Measurements from ENCODE around the gene CACNA1S. TPM values are rescaled to one million over a fixed set of nuclear protein-coding genes. Genes with fewer than 3 reads are reported as not detected.
A peak's percentile ranks its signal among the peaks of the same experiment; 100 is the strongest.

The CACNA1S gene
- total RNA-seq, 1 experiment from 2014 or later: not detected

DNA sequence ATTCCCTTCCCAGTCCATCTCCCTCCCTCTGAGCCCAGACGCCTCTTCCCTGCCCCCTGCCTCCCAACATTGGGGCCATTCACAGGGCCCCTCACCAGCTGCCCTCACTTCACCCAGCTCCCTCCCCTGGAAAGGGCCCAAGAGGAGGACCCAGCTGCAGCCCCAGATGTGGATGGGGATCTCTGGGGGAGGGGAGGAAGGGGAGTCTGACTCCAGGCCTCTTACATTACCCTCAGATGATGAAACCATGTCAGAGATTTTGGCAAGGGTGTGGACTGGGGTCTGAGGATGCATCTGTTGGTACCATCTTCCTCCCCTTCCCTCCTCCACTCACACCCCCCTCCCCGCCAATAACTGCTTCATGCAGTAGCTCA is 87.6 kb downstream of the CACNA1S start:
- Histone ChIP-seq H3K9me3 (ENCODE audit: low read depth, low read length, poor library complexity, severe bottlenecking) (no peaks in the 10 kb centered on the region), H3K36me3 (ENCODE audit: insufficient read depth, low read length, poor library complexity, severe bottlenecking) (no peaks in the 10 kb centered on the region), H3K27ac (ENCODE audit: low read depth, low read length, poor library complexity, severe bottlenecking) (no peak overlapping the region), H3K4me1 (ENCODE audit: insufficient read depth, low read length, poor library complexity, severe bottlenecking) (peaks cover 12% of the 10 kb centered on the region), H3K27me3 (replicated peaks; ENCODE audit: insufficient read depth, low read depth, low read length, poor library complexity) (peaks cover 10% of the 10 kb centered on the region), H3K4me3 (ENCODE audit: low read depth, low read length, poor library complexity, severe bottlenecking) (no peak overlapping the region)
- no peak for DNase-seq (ENCODE audit: low spot score)
- ChIA-PET POLR2A (ENCODE audit: low non-redundant PET) (no interaction called here), CTCF (no interaction called here)
- intact Hi-C loops (cut with micrococcal nuclease; ENCODE audit: unreplicated experiment): no loop called here
- TF ChIP-seq EZH2 (IDR thresholded peaks at IDR 0.05; ENCODE audit: borderline replicate concordance, low read depth, low read length, poor library complexity, severe bottlenecking): no peak
- TF ChIP-seq, protein P1, sequence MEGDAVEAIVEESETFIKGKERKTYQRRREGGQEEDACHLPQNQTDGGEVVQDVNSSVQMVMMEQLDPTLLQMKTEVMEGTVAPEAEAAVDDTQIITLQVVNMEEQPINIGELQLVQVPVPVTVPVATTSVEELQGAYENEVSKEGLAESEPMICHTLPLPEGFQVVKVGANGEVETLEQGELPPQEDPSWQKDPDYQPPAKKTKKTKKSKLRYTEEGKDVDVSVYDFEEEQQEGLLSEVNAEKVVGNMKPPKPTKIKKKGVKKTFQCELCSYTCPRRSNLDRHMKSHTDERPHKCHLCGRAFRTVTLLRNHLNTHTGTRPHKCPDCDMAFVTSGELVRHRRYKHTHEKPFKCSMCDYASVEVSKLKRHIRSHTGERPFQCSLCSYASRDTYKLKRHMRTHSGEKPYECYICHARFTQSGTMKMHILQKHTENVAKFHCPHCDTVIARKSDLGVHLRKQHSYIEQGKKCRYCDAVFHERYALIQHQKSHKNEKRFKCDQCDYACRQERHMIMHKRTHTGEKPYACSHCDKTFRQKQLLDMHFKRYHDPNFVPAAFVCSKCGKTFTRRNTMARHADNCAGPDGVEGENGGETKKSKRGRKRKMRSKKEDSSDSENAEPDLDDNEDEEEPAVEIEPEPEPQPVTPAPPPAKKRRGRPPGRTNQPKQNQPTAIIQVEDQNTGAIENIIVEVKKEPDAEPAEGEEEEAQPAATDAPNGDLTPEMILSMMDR (conservative IDR thresholded peaks at IDR 0.05; ENCODE audit: low read depth, low read length): no peak
- BruUV-seq (replicated peaks): no TSS peak

DNA sequence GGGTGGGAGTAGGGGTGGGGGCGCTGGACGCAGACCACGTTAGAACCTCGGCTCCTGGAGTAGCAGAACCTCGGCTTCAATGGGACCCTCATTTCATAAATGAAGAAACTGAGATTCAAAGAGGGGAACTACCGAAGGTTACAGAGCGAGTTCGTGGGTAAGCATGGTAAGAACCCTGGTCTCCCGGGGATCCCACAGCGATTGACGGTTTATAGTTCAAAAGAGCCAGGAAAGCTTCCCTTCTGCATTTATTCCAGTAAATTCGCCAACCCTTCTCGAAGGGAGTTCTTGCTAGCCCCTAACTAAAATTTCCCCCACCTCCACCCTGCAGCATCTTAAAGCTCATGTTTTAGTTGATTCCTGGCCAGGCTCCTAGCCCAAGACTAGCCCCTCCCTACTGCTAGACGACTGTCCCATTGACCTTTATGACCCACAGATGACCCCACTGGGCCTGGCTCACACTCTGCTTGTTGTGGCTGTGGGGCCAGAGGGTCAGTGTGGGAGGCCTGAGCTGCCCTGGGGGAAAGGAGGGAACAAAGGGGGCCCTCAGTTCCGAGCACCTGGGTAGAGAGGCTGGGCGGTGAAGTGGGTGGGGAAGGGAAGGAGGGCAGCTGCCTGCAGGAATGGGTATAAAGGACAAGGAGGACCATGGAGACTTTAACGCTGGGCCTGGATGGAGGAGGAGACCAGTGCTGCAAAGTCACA is 88.2 kb downstream of the CACNA1S start:
- BruUV-seq (replicated peaks): no TSS peak
- POLR2A ChIA-PET (ENCODE audit: low non-redundant PET): no interaction called here
- Histone ChIP-seq H3K9me3 (ENCODE audit: low read depth, low read length, poor library complexity, severe bottlenecking) (no peaks in the 10 kb centered on the region), H3K4me3 (ENCODE audit: low read depth, low read length, poor library complexity, severe bottlenecking) (no peak overlapping the region), H3K27me3 (replicated peaks; ENCODE audit: insufficient read depth, low read depth, low read length, poor library complexity) (peaks cover 10% of the 10 kb centered on the region), H3K4me1 (ENCODE audit: insufficient read depth, low read length, poor library complexity, severe bottlenecking) (peaks cover 8% of the 10 kb centered on the region), H3K36me3 (ENCODE audit: insufficient read depth, low read length, poor library complexity, severe bottlenecking) (no peaks in the 10 kb centered on the region), H3K27ac (ENCODE audit: low read depth, low read length, poor library complexity, severe bottlenecking) (no peak overlapping the region)
- peak; percentile 34 for DNase-seq (ENCODE audit: low spot score)
- CTCF ChIA-PET: no interaction called here
- TF ChIP-seq, protein P1 (conservative IDR thresholded peaks at IDR 0.05; ENCODE audit: low read depth, low read length): no peak
- TF ChIP-seq EZH2 (IDR thresholded peaks at IDR 0.05; ENCODE audit: borderline replicate concordance, low read depth, low read length, poor library complexity, severe bottlenecking): no peak
- intact Hi-C loops (cut with micrococcal nuclease; ENCODE audit: unreplicated experiment): no loop called here

DNA sequence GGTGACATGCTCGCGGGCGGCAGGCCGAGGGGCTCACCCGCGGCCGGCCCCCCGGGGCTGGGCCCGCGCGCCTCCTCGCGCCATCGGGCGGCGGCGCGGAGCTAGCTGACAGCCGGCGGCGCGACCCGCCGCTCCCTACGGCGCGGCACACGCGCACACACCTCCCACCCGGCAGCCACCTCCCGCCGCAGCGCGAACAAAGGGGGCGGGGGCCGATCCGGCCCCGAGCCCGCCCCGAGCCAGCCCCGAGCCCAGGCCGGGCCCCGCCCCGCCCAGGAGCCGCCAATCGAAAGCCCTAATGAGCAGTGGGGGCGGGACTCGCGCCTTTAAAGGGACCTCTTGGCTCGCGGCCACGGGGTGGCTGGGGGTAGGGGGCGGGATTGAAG is 88.7 kb downstream of the CACNA1S start, which contains the start of gene KIF21B:
KIF21B (minus strand) TSS at position 198 of the 386 bp plus-strand sequence. CDS start 331 bp downstream, outside the sequence.
- intact Hi-C loops (cut with micrococcal nuclease; ENCODE audit: unreplicated experiment): no loop called here
- no peak within 1 kb of the TSS for H3K27ac ChIP-seq (ENCODE audit: low read depth, low read length, poor library complexity, severe bottlenecking)
- no peaks in the 10 kb centered on the region for H3K9me3 ChIP-seq (ENCODE audit: low read depth, low read length, poor library complexity, severe bottlenecking)
- ChIA-PET POLR2A (ENCODE audit: low non-redundant PET) (no interaction called here), CTCF (no interaction called here)
- H3K4me3 ChIP-seq (ENCODE audit: low read depth, low read length, poor library complexity, severe bottlenecking): peak within 1 kb of the TSS; percentile 45
- H3K36me3 ChIP-seq (ENCODE audit: insufficient read depth, low read length, poor library complexity, severe bottlenecking): no peaks in the 10 kb centered on the region
- TF ChIP-seq, protein P1 (conservative IDR thresholded peaks at IDR 0.05; ENCODE audit: low read depth, low read length): no peak
- TF ChIP-seq EZH2 (IDR thresholded peaks at IDR 0.05; ENCODE audit: borderline replicate concordance, low read depth, low read length, poor library complexity, severe bottlenecking): no peak
- H3K4me1 ChIP-seq (ENCODE audit: insufficient read depth, low read length, poor library complexity, severe bottlenecking): peaks cover 7% of the 10 kb centered on the region
- H3K27me3 ChIP-seq (replicated peaks; ENCODE audit: insufficient read depth, low read depth, low read length, poor library complexity): peaks cover 10% of the 10 kb centered on the region
- BruUV-seq (replicated peaks): no TSS peak
- peak; percentile 91 for DNase-seq (ENCODE audit: low spot score)

Data from A673 (cell line).